GM18858 (cell line): ENCODE results near the gene GAS6.
"Not testable (repeated sequence)": the region's sequence is repeated elsewhere in the genome, so short reads cannot be mapped to it uniquely, and the experiment has no call there.

Source experiments
- ATAC-seq: cut with Tn5 transposase; IDR thresholded peaks from one replicate; pipeline ENCODE4 v1.9.1; 2021; ENCODE audit not compliant: unreplicated experiment

GAS6 gene

GRCh38 chr13:113874177-113874576 is 10.3 kb upstream of the GAS6 start:
- ATAC-seq, result no peak

GRCh38 chr13:113869263-113869662 is 5.4 kb upstream of the GAS6 start:
- ATAC-seq, result no peak

- ATAC-seq, result not testable (repeated sequence)
Measured at GRCh38 chr13:113867913-113868312, 4.0 kb upstream of the GAS6 start.

- ATAC-seq, result no peak
Measured at GRCh38 chr13:113865427-113865826, 1.6 kb upstream of the GAS6 start.

- ATAC-seq, result no peak
Measured at GRCh38 chr13:113864273-113864890, 506 bp upstream of the GAS6 start.

- ATAC-seq, result no peak
Measured at GRCh38 chr13:113862931-113863523, 849 bp downstream of the GAS6 start.

GRCh38 chr13:113862191-113862930 is 1.5 kb downstream of the GAS6 start:
- no peak for ATAC-seq

GRCh38 chr13:113861433-113862030 is 2.3 kb downstream of the GAS6 start:
- no peak for ATAC-seq

- ATAC-seq, result no peak
Measured at GRCh38 chr13:113860665-113861432, 3.0 kb downstream of the GAS6 start.

GRCh38 chr13:113860051-113860664 is 3.7 kb downstream of the GAS6 start:
- no peak for ATAC-seq

- ATAC-seq, result no peak
Measured at GRCh38 chr13:113859311-113860050, 4.4 kb downstream of the GAS6 start.

- no peak for ATAC-seq
Measured at GRCh38 chr13:113857531-113858195, 6.2 kb downstream of the GAS6 start.

GRCh38 chr13:113856716-113857065 is 7.2 kb downstream of the GAS6 start:
- no peak for ATAC-seq

- no peak for ATAC-seq
Measured at GRCh38 chr13:113855931-113856715, 7.8 kb downstream of the GAS6 start.

- ATAC-seq, result no peak
Measured at GRCh38 chr13:113855012-113855921, 8.6 kb downstream of the GAS6 start.

- ATAC-seq, result no peak
Measured at GRCh38 chr13:113854238-113855011, 9.5 kb downstream of the GAS6 start.
